Measurements from ENCODE around the gene DRD2.
"Not testable (repeated sequence)": the region's sequence is repeated elsewhere in the genome, so short reads cannot be mapped to it uniquely, and the experiment has no call there.

Gene DRD2

DNA sequence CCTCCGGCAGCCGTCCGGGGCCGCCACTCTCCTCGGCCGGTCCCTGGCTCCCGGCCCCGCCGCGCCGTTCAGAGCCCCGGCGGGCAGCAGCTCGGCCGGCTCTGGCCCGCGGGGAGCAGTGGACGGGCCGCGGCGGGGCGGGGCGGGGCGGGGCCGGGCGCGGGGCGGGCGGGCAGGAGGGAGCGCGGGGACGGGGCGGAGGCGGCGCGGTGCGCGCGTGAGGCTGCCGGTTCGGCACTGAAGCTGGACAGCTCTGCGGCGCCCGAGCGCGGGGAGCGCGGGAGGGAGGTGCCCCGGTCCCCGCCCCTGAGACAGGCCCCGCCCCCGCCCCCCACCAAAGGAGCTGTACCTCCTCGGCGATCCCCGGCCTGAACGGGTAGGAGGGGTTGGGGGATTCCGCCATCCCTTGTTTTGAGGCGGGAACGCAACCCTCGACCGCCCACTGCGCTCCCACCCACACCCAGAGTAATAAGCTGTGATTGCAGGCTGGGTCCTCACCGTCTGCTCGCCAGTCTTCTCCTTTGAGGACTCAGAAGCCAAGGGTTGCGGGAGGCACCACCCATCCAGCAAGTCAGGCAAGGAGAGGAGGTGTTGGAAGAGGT, at the start of gene DRD2:
TSS of gene DRD2 (minus strand) at position 239 of the 602 bp plus-strand sequence. CDS start 50,747 bp downstream, outside the sequence.
- POLR2A ChIA-PET: no interaction called here
- DNase-seq (ENCODE audit: extremely low spot score): no peak
- CTCF ChIA-PET: interaction anchor here (1.5 kb wide), 1 partner anchor 161 kb away, joined by 3 read pairs; the partner anchor contains the start of gene TTC12
- TF ChIP-seq, protein P1, sequence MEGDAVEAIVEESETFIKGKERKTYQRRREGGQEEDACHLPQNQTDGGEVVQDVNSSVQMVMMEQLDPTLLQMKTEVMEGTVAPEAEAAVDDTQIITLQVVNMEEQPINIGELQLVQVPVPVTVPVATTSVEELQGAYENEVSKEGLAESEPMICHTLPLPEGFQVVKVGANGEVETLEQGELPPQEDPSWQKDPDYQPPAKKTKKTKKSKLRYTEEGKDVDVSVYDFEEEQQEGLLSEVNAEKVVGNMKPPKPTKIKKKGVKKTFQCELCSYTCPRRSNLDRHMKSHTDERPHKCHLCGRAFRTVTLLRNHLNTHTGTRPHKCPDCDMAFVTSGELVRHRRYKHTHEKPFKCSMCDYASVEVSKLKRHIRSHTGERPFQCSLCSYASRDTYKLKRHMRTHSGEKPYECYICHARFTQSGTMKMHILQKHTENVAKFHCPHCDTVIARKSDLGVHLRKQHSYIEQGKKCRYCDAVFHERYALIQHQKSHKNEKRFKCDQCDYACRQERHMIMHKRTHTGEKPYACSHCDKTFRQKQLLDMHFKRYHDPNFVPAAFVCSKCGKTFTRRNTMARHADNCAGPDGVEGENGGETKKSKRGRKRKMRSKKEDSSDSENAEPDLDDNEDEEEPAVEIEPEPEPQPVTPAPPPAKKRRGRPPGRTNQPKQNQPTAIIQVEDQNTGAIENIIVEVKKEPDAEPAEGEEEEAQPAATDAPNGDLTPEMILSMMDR (IDR thresholded peaks at IDR 0.05; ENCODE audit: control extremely low read depth, extremely low read depth, low read depth, missing control alignments): no peak

DNA sequence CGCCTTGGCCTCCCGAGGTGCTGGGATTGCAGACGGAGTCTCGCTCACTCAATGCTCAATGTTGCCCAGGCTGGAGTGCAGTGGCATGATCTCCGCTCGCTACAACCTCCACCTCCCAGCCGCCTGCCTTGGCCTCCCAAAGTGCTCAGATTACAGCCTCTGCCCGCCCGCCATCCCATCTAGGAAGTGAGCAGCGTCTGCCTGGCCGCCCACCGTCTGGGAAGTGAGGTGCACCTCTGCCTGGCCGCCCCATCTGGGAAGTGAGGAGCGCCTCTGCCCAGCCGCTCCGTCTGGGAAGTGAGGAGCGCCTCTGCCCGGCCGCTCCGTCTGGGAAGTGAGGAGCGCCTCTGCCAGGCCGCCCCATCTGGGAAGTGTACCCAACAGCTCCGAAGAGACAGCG, 48.7 kb upstream of the DRD2 start:
- POLR2A ChIA-PET; DNase-seq (ENCODE audit: extremely low spot score); CTCF ChIA-PET: not testable (repeated sequence)

DNA sequence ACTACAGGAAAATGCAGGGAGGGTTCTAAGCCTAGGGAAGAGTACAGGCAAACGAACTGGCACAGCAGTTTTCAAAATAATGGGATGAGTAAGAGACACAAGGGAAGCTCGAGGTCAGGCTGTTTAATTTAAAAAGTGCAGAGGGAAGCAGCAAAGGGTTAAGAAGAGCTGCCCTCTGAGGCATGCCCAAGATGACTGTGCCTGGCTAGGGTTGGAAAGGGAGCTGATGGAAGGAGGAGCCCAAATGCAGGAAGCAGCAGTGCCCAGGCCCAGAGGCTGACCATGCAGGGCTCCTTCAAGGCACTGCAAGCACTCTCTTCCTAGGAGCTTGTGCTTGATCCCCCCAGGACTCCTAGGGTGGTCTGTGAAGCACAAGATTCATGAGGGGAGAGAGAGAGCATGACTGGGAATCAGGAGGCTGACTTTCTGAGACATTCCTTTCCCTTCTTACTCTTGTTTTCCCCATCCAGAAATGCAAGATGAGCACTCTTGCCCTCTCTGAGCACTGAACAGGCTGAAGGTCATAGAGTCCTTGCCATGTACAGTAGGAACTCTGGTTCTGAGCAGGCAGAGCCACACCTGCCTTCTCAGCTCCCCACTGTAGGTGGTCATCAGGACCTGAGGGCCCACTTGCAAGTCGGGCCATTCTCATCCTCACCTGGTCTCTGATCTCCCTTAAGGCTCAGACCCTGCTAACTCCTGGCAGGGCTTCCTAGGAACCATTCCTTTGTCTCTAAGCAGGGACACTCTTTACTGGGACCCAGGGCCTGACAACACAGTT, 46.7 kb upstream of the DRD2 start:
- no peak for DNase-seq (ENCODE audit: extremely low spot score)
- ChIA-PET POLR2A (no interaction called here), CTCF (interaction anchor here (1.0 to 5.2 kb wide), 4 partner anchors 7 to 216 kb away, joined by 3 to 34 read pairs (median 4); no protein-coding TSS in a partner anchor)
- TF ChIP-seq, protein P1 (IDR thresholded peaks at IDR 0.05; ENCODE audit: control extremely low read depth, extremely low read depth, low read depth, missing control alignments): no peak

DNA sequence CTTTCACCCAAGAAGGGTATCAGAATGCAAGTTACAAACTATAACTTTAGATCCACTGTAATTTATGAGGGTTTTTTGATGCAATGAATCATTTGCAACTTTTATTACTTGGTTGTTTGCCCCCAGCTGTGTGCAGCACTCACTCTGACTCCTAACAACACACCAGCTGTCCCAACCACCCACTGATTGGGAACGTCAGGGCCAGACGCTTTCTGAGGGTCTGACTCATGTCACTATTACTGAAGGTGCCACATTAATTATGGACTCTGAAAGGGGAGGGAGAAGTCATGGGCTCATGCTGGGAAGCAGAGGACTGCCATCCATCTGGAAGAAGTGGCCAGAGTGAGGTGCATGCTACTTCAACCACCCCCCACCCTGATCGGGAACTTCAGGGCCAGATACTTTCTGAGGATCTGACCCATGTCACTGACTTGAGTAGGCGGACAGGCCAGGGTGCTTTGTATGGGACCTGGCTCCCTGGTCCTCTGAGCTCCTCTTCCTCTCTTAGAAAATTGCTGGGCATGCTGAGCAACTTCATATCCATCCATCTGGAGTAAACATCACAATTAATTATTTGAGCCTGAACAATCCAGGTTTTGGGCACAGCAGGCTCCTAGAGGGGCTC, 44.9 kb upstream of the DRD2 start:
- TF ChIP-seq, protein P1 (IDR thresholded peaks at IDR 0.05; ENCODE audit: control extremely low read depth, extremely low read depth, low read depth, missing control alignments): no peak
- no peak for DNase-seq (ENCODE audit: extremely low spot score)
- CTCF ChIA-PET: interaction anchor here (1.0 to 5.2 kb wide), 4 partner anchors 11 to 230 kb away, joined by 3 to 34 read pairs (median 4); no protein-coding TSS in a partner anchor
- POLR2A ChIA-PET: no interaction called here

DNA sequence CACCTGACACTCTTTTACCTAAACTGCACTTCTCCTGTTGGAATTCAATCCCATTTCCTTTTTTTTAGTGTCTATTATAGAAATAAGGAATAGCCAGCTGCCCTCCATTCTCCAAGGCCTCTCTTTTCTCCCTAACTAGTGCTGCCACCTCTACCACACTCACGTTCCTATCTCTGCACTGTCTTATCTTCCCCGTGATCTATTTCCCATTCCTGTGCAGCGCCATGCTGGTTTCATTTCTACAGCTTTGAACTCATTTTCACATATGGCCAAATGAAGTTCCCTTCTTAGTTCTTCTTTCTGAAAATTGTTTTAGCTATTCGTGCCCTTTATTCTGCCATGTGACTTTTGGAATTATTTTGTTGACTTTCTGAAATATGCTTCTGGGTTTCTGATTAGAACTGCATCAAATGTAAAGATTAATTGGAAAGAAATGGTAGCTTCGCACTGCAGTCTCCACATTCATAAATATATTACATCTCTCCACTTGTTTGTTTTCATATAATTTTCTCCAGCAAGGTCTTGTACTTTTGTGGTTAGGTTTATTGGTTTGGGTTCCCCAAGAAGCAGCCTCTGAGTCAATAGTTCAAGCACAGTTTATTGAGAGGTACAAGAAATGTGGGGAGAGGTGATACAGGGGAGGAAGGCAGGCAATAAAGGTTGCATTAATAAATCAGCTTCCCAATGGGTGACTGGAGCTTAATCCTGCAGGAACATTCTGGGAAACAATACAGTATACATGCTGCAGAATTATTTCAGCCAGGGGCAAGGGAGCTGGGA, 43.7 kb upstream of the DRD2 start:
- no peak for DNase-seq (ENCODE audit: extremely low spot score)
- TF ChIP-seq, protein P1 (IDR thresholded peaks at IDR 0.05; ENCODE audit: control extremely low read depth, extremely low read depth, low read depth, missing control alignments): no peak
- CTCF ChIA-PET: interaction anchor here (1.2 to 5.2 kb wide), 3 partner anchors 14 to 1239 kb away, joined by 3 to 34 read pairs (median 5); no protein-coding TSS in a partner anchor
- POLR2A ChIA-PET: no interaction called here

DNA sequence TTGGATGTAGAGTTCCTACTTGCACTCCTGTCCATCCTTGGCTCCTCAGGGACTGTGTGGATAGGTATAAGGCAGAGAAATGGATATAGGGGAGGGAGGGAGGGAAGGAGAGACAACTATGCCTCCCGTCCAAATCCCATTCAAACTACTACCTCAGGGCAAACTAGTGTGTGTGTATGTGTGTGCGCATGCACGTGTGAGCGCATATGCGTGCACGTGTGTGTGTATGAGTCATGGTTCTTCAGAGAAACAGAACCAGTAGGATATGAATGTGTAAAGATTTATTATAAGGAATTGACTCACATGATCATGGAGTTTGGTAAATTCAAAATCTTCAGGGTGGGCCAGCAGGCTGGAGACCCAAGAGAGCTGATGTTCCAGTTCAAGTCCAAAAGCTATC, 42.2 kb upstream of the DRD2 start:
- no peak for DNase-seq (ENCODE audit: extremely low spot score)
- TF ChIP-seq, protein P1 (IDR thresholded peaks at IDR 0.05; ENCODE audit: control extremely low read depth, extremely low read depth, low read depth, missing control alignments): no peak
- ChIA-PET CTCF (no interaction called here), POLR2A (no interaction called here)
